ENCODE data around the gene CEMIP. TPM values are rescaled to one million over a fixed set of nuclear protein-coding genes. Genes with fewer than 3 reads are reported as not detected.

Gene CEMIP
- total and polyA plus RNA-seq, 10 of the 15 experiments (the other 5 are each of a cell fraction or from before 2014, with no cell fraction given) = 0.01 to 0.44 (median 0.16) TPM; not detected in 6

DNA sequence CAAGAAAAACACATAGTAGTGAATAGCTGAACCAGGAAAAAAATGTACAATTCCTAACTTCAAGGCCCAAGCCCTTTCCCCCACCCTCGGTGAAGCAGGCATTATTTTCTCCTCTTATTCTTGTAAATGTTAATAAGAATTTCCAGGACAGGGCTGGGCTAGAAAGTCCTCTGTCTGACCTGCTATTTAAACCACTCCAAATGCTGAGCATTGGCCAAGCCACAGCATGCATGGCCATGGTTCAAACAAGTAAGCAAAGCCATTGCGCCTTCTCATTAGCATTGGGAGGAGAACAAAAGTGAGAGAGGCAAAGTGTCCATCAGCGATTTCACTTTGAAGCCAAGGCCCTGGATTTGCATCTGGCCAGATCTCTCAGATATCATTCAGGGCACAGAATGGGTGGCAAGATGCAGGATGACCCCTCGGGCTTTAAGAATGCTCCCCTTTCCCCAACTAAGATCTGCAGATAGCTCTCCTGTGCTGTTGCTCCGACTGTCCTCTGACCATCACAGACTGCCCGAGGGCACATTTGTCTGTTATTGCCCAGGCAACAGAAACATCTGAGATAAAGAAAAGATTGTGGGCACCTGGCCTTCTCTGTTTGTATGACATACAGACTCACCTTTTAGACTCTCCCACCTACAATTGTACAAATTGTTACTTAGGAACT lies 46.3 kb downstream of the CEMIP start:
- Histone ChIP-seq H2AFZ (ENCODE audit: control insufficient read depth, low read depth, low read length) (no peak overlapping the region), H3K27me3 (replicated peaks in 1 of 2; ENCODE audit: control insufficient read depth in 2 of 2, insufficient read depth in 2 of 2, low read length in 1 of 2) (no peaks in the 10 kb centered on the region), H3K9me3 (replicated peaks; ENCODE audit: control insufficient read depth, insufficient read depth, low read length) (no peaks in the 10 kb centered on the region), H3K4me1 (ENCODE audit: control insufficient read depth, insufficient read depth, low read length) (no peaks in the 10 kb centered on the region), H3K79me2 (ENCODE audit: control insufficient read depth, insufficient read depth, low read length) (no peaks in the 10 kb centered on the region), H3K4me2 (ENCODE audit: control insufficient read depth, insufficient read depth) (no peak overlapping the region), H3K36me3 (ENCODE audit: control insufficient read depth in 2 of 2, insufficient read depth in 2 of 2, low read length in 1 of 2) (no peaks in the 10 kb centered on the region; a peak in 1 of 4 replicates), H3K4me3 (no peak overlapping the region), H3K27ac (ENCODE audit: control insufficient read depth, insufficient read depth) (no peak overlapping the region), H3K9ac (ENCODE audit: control insufficient read depth, insufficient read depth, low read length) (no peak overlapping the region), H4K20me1 (ENCODE audit: control insufficient read depth, insufficient read depth) (no peaks in the 10 kb centered on the region)
- ChIA-PET POLR2A (no interaction called here), SMC1A (ENCODE audit: uncharacterized antibody, unreplicated experiment) (interaction anchor here (1.1 kb wide), 1 partner anchor 22 kb away, joined by 3 read pairs; no protein-coding TSS in a partner anchor), RAD21 (ENCODE audit: unreplicated experiment) (no interaction called here), CTCF (no interaction called here)
- BruUV-seq (replicated peaks) = no TSS peak
- ATAC-seq (no peak), FAIRE-seq (no peak), DNase-seq (ENCODE audit: low read depth, low spot score) (no peak)
- WGBS (ENCODE audit: insufficient coverage, insufficient replicate concordance, low lambda C conversion rate, missing lambda C conversion rate) = 36% methylated on average over 6 of the region's 6 CpGs
- in situ Hi-C loops (cut with MboI) (no loop called here), intact Hi-C loops (cut with micrococcal nuclease; ENCODE audit: unreplicated experiment) (no loop called here)
- no peak for TF ChIP-seq MYC (IDR thresholded peaks at IDR 0.05; ENCODE audit: insufficient read depth, insufficient read length, insufficient replicate concordance, low read length, severe bottlenecking)
- TF ChIP-seq MYB (IDR thresholded peaks at IDR 0.05; ENCODE audit: borderline replicate concordance, low read depth, low read length) = no peak
- TF ChIP-seq BCL11A (IDR thresholded peaks at IDR 0.05; ENCODE audit: low read depth, low read length) = no peak
- TF ChIP-seq POLR2AphosphoS2 (IDR thresholded peaks at IDR 0.05; ENCODE audit: low read depth, low read length) = no peak
- no peak for TF ChIP-seq HDAC2 (IDR thresholded peaks at IDR 0.05)
- TF ChIP-seq SMAD5 (IDR thresholded peaks at IDR 0.05; ENCODE audit: low read depth) = no peak
- TF ChIP-seq POLR2A (IDR thresholded peaks at IDR 0.05; ENCODE audit: low read depth, low read length) = no peak
- TF ChIP-seq ZBTB11 (CRISPR knock-in tag; IDR thresholded peaks at IDR 0.05) = no peak
- TF ChIP-seq TCF12 (IDR thresholded peaks at IDR 0.05; ENCODE audit: low read depth, low read length) = no peak
- TF ChIP-seq BCL3 (IDR thresholded peaks at IDR 0.05; ENCODE audit: borderline replicate concordance, insufficient read depth, low read depth, low read length, poor library complexity, severe bottlenecking) = no peak
- no peak for TF ChIP-seq POU2F2 (IDR thresholded peaks at IDR 0.05; ENCODE audit: borderline replicate concordance, low read depth, low read length)
- no peak for TF ChIP-seq BMI1 (IDR thresholded peaks at IDR 0.05; ENCODE audit: borderline replicate concordance)
- TF ChIP-seq SKIL (IDR thresholded peaks at IDR 0.05; ENCODE audit: low read depth, poor library complexity, severe bottlenecking) = no peak
- TF ChIP-seq E2F8 (IDR thresholded peaks at IDR 0.05; ENCODE audit: low read depth, partially characterized antibody) = no peak
- TF ChIP-seq MTA2 (IDR thresholded peaks at IDR 0.05; ENCODE audit: low read depth) = no peak

Data from GM12878 (cell line).